ENCODE results near the gene GPATCH8. TPM values are rescaled to one million over a fixed set of nuclear protein-coding genes. Genes with fewer than 3 reads are reported as not detected.

Gene GPATCH8
- total and polyA plus RNA-seq, 10 of the 15 experiments (the other 5 are each of a cell fraction or from before 2014, with no cell fraction given): 11.7 to 45.1 (median 21.3) TPM

GRCh38 chr17:44523672-44523972 lies 20.4 kb upstream of the GPATCH8 start:
- Histone ChIP-seq H3K27ac (ENCODE audit: control insufficient read depth, insufficient read depth) (no peak overlapping the region), H3K9ac (ENCODE audit: control insufficient read depth, insufficient read depth, low read length) (no peak overlapping the region), H3K9me3 (replicated peaks; ENCODE audit: control insufficient read depth, insufficient read depth, low read length) (no peaks in the 10 kb centered on the region), H2AFZ (ENCODE audit: control insufficient read depth, low read depth, low read length) (peak overlapping the region; percentile 94), H4K20me1 (ENCODE audit: control insufficient read depth, insufficient read depth) (no peaks in the 10 kb centered on the region), H3K4me2 (ENCODE audit: control insufficient read depth, insufficient read depth) (no peak overlapping the region), H3K79me2 (ENCODE audit: control insufficient read depth, insufficient read depth, low read length) (no peaks in the 10 kb centered on the region), H3K27me3 (replicated peaks in 1 of 2; ENCODE audit: control insufficient read depth in 2 of 2, insufficient read depth in 2 of 2, low read length in 1 of 2) (no peaks in the 10 kb centered on the region), H3K36me3 (ENCODE audit: control insufficient read depth in 2 of 2, insufficient read depth in 2 of 2, low read length in 1 of 2) (no peaks in the 10 kb centered on the region), H3K4me1 (ENCODE audit: control insufficient read depth, insufficient read depth, low read length) (no peaks in the 10 kb centered on the region; the same call in 1 of the 2 replicates), H3K4me3 (no peak overlapping the region)
- no peak for ATAC-seq
- RAD21 ChIA-PET (ENCODE audit: unreplicated experiment): interaction anchor here (0.5 to 2.3 kb wide), 21 partner anchors 8 to 728 kb away, joined by 3 to 31 read pairs (median 3); partner anchors contain the start of gene SLC25A39
- no peak for DNase-seq (ENCODE audit: low read depth, low spot score)
- POLR2A ChIA-PET: interaction anchor here (0.6 kb wide), 1 partner anchor 305 kb away, joined by 5 read pairs; no protein-coding TSS in a partner anchor
- TF ChIP-seq E2F8 (IDR thresholded peaks at IDR 0.05; ENCODE audit: low read depth, partially characterized antibody): no peak
- TF ChIP-seq BHLHE40 (IDR thresholded peaks at IDR 0.05; ENCODE audit: borderline replicate concordance in 1 of 2, low read depth in 2 of 2, low read length in 1 of 2): no peak
- no peak for TF ChIP-seq CBX5 (IDR thresholded peaks at IDR 0.05; ENCODE audit: low read depth)
- TF ChIP-seq GATAD2B (conservative IDR thresholded peaks at IDR 0.05; ENCODE audit: low read depth): no peak
- no peak for TF ChIP-seq CTCF (IDR thresholded peaks at IDR 0.05 in 2 of 3, conservative IDR thresholded peaks at IDR 0.05 in 1 of 3; ENCODE audit: control insufficient read depth in 2 of 3, extremely low read depth in 1 of 3, insufficient read depth in 1 of 3, low read depth in 3 of 3, low read length in 3 of 3)
- TF ChIP-seq CHD1 (IDR thresholded peaks at IDR 0.05; ENCODE audit: low read depth, low read length): no peak
- TF ChIP-seq FOS (IDR thresholded peaks at IDR 0.05; ENCODE audit: borderline replicate concordance, extremely low read depth, insufficient read length): no peak
- no peak for TF ChIP-seq IRF5 (IDR thresholded peaks at IDR 0.05; ENCODE audit: borderline replicate concordance)
- TF ChIP-seq E4F1 (IDR thresholded peaks at IDR 0.05; ENCODE audit: borderline replicate concordance, partially characterized antibody): no peak
- no peak for TF ChIP-seq IRF4 (IDR thresholded peaks at IDR 0.05; ENCODE audit: low read depth, low read length)
- no peak for TF ChIP-seq MYB (IDR thresholded peaks at IDR 0.05; ENCODE audit: borderline replicate concordance, low read depth, low read length)
- no peak for TF ChIP-seq SIN3A (IDR thresholded peaks at IDR 0.05; ENCODE audit: low read depth, low read length)
- no peak for FAIRE-seq
- CTCF ChIA-PET: interaction anchor here (0.5 to 3.4 kb wide), 55 partner anchors 9 to 1355 kb away, joined by 3 to 97 read pairs (median 4); partner anchors contain the start of genes CCDC43, FAM171A2, FZD2 and GPATCH8
- intact Hi-C loops (cut with micrococcal nuclease; ENCODE audit: unreplicated experiment) (loop anchor here (1.0 kb wide), 1 partner anchor 123 kb away; no protein-coding TSS in a partner anchor), in situ Hi-C loops (cut with MboI) (loop anchor here (25.0 kb wide), 1 partner anchor 311 kb away; the partner anchor contains the start of gene UBTF)
- SMC1A ChIA-PET (ENCODE audit: uncharacterized antibody, unreplicated experiment): interaction anchor here (0.6 to 2.1 kb wide), 22 partner anchors 9 to 197 kb away, joined by 3 to 16 read pairs (median 4); partner anchors contain the start of gene GPATCH8
- no TSS peak for BruUV-seq (replicated peaks)
- 59% methylated on average over 3 of the region's 3 CpGs for WGBS (ENCODE audit: insufficient coverage, insufficient replicate concordance, low lambda C conversion rate, missing lambda C conversion rate)

Data from GM12878 (cell line).